ENCODE results near the gene LYPD1.

LYPD1 gene

GRCh38 chr2:132632000-132632649 lies 37.9 kb downstream of the LYPD1 start:
- no peak overlapping the region for H3K27ac ChIP-seq
- no peaks in the 10 kb centered on the region for H3K27me3 ChIP-seq (ENCODE audit: insufficient read depth, low read depth, severe bottlenecking)
- no peaks in the 10 kb centered on the region for H3K9me3 ChIP-seq (ENCODE audit: severe bottlenecking)
- no peak for DNase-seq
- H3K4me3 ChIP-seq (ENCODE audit: low read depth, low read length): no peak overlapping the region
- H3K36me3 ChIP-seq: no peaks in the 10 kb centered on the region
- TF ChIP-seq CTCF (IDR thresholded peaks at IDR 0.05; ENCODE audit: low read depth, low read length): no peak

DNA sequence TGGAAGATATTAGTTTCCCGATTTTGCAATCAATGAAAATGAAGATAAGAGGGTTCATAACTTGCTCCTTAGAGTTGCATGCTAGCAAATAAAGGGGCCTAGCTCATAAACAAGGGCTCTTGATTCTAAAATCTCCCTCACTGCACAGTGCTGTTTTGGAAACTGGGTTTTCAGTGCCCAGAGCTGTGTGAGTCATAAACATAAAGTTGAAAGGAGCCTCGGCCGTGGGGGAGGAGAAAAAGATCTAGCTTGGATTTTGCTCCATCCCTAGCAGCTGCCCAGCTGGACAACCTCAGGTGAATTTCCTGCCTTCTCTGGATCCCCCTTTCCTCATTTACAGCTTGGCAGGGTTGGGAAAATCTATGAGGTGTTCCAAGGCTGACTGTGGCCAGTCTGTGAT lies 42.5 kb downstream of the LYPD1 start:
- no peak for TF ChIP-seq CTCF (IDR thresholded peaks at IDR 0.05; ENCODE audit: low read depth, low read length)

DNA sequence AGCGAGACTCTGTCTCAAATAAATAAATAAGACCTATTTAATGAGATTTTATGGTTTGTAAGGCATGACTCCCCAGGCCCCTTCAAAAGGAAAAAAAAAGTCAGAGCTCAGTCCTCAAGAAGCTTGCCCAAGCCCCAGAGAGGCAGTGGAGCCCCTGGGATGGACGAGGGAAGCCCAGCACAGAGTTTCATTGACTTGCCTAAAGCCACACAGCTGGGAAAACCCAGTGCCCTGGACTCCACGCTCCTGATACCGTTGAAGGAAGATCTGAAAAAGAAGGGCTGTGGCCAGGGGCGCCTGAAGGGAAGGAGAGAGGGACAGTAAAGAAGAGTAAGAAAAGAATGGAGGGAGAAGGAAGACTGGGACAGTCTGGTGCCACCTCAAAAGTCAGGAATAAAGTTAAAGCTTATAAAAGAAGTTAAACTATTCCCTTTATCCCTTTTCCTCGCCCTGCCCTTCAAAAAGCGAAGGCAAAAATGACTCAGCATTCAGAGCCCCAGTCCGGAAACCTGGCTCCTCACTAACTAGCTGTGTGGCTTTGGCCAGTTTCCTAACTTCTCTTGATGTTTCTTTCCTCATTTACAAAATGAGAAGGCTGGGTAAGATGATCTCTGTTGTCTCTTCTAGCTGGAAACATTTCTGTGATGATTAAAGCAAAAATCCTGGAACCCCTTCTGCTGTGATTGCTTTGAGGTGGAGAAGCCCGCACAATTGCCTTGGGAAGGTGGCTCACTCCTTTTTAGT lies 46.7 kb downstream of the LYPD1 start:
- Histone ChIP-seq H3K4me3 (ENCODE audit: low read depth, low read length) (no peak overlapping the region), H3K27me3 (ENCODE audit: insufficient read depth, low read depth, severe bottlenecking) (no peaks in the 10 kb centered on the region), H3K36me3 (no peaks in the 10 kb centered on the region), H3K27ac (no peak overlapping the region), H3K9me3 (ENCODE audit: severe bottlenecking) (no peaks in the 10 kb centered on the region)
- no peak for TF ChIP-seq CTCF (IDR thresholded peaks at IDR 0.05; ENCODE audit: low read depth, low read length)
- DNase-seq: no peak

More for the DNA sequence above, 42.5 kb downstream of the LYPD1 start:
- Histone ChIP-seq H3K4me3 (ENCODE audit: low read depth, low read length) (no peak overlapping the region), H3K27ac (no peak overlapping the region), H3K9me3 (ENCODE audit: severe bottlenecking) (no peaks in the 10 kb centered on the region), H3K27me3 (ENCODE audit: insufficient read depth, low read depth, severe bottlenecking) (no peaks in the 10 kb centered on the region), H3K36me3 (no peaks in the 10 kb centered on the region)
- no peak for DNase-seq

GRCh38 chr2:132621131-132621875 lies 48.7 kb downstream of the LYPD1 start:
- Histone ChIP-seq H3K27ac (no peak overlapping the region), H3K27me3 (ENCODE audit: insufficient read depth, low read depth, severe bottlenecking) (no peaks in the 10 kb centered on the region), H3K4me3 (ENCODE audit: low read depth, low read length) (no peak overlapping the region), H3K36me3 (no peaks in the 10 kb centered on the region), H3K9me3 (ENCODE audit: severe bottlenecking) (no peaks in the 10 kb centered on the region)
- no peak for DNase-seq
- no peak for TF ChIP-seq CTCF (IDR thresholded peaks at IDR 0.05; ENCODE audit: low read depth, low read length)

DNA sequence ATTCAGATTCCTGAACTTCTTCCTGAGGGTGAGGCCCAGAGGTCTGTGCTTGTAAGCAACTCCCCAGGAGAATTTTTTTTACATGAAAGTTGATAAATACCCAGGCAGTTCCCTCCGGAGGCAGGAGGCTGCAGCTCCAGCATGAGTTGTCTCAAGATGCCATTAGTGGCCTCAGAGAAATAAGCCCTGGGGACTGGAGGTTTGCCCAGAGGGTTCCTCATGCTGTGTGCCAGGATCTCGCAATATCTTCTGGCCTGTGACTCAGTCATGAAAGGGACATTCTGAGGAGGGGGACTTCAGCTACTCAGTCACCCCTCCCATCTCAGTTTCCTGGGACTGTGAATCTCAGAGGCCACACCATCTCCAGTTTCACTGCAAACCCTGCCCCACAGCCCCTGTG lies 49.9 kb downstream of the LYPD1 start:
- no peak for TF ChIP-seq CTCF (IDR thresholded peaks at IDR 0.05; ENCODE audit: low read depth, low read length)
- H3K4me3 ChIP-seq (ENCODE audit: low read depth, low read length): no peak overlapping the region
- no peak overlapping the region for H3K27ac ChIP-seq
- H3K9me3 ChIP-seq (ENCODE audit: severe bottlenecking): no peaks in the 10 kb centered on the region
- DNase-seq: no peak
- H3K27me3 ChIP-seq (ENCODE audit: insufficient read depth, low read depth, severe bottlenecking): no peaks in the 10 kb centered on the region
- H3K36me3 ChIP-seq: no peaks in the 10 kb centered on the region
